GM12801 (cell line): Measurements from ENCODE around the gene SARS1.

Source experiments
- TF ChIP-seq, protein P1 (sequence below): IDR thresholded peaks from one replicate; pipeline ENCODE4 v1.5.1; 2011; ENCODE audit warnings: control low read depth; ENCODE audit not compliant: insufficient read length; ENCODE audit errors: extremely low read depth

Gene SARS1, protein sequence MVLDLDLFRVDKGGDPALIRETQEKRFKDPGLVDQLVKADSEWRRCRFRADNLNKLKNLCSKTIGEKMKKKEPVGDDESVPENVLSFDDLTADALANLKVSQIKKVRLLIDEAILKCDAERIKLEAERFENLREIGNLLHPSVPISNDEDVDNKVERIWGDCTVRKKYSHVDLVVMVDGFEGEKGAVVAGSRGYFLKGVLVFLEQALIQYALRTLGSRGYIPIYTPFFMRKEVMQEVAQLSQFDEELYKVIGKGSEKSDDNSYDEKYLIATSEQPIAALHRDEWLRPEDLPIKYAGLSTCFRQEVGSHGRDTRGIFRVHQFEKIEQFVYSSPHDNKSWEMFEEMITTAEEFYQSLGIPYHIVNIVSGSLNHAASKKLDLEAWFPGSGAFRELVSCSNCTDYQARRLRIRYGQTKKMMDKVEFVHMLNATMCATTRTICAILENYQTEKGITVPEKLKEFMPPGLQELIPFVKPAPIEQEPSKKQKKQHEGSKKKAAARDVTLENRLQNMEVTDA

DNA sequence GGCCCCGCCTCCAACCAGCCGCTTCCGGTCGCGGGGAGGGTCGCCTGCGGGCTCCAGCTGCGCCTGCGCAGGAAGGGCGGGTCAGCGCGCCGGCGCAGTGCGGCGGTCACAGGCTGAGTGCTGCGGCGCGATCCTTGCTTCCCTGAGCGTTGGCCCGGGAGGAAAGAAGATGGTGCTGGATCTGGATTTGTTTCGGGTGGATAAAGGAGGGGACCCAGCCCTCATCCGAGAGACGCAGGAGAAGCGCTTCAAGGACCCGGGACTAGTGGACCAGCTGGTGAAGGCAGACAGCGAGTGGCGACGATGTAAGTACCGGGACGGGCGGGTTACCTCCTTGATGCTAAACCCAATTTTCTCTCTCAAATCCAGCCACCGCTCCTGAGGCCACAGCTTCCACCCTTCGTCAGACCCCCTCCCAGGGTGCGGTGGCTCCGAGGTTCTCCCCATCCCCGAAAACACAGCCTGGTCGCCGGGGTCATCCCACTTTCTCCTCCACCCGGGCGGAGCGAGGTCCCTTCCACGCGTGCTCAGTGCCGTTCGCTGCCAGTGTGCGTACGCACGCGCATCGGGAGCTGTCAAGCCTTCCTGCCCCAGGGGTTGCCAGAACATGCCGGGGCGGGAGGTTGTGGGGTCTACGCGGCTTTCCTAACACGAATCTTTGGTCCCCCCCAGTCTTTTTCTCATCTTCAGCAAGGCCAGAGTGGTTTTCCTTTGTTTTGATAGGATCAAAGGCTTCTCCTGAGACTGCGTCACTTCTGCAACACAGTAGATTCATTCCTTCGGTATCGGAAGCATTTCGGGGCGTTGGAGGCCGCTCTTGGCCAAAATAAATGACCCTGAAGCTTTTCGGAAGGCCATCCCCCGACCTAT, at the start of gene SARS1:
Gene SARS1, plus strand, starts transcription at position 95 of the 870 bp plus-strand sequence. Its CDS starts 75 bp downstream, at position 170.
- TF ChIP-seq, protein P1, sequence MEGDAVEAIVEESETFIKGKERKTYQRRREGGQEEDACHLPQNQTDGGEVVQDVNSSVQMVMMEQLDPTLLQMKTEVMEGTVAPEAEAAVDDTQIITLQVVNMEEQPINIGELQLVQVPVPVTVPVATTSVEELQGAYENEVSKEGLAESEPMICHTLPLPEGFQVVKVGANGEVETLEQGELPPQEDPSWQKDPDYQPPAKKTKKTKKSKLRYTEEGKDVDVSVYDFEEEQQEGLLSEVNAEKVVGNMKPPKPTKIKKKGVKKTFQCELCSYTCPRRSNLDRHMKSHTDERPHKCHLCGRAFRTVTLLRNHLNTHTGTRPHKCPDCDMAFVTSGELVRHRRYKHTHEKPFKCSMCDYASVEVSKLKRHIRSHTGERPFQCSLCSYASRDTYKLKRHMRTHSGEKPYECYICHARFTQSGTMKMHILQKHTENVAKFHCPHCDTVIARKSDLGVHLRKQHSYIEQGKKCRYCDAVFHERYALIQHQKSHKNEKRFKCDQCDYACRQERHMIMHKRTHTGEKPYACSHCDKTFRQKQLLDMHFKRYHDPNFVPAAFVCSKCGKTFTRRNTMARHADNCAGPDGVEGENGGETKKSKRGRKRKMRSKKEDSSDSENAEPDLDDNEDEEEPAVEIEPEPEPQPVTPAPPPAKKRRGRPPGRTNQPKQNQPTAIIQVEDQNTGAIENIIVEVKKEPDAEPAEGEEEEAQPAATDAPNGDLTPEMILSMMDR = no peak

DNA sequence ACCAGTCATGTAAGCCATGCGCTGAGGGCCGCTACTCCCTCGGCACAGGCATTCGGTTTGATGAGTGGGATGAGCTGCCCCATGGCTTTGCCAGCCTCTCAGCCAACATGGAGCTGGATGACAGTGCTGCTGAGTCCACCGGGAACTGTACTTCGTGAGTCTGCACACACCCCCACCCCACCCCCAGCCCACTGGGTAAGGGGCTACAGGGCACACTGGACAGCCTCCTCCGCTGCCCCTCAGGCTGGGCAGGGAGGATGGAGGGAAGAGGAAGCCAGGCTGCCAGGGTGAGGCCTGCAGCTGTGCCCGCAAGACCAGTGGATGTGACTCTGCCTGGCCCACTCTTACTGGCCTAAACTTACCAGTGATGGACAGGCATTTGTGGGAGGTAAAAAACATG, 49.2 kb upstream of the SARS1 start:
- TF ChIP-seq, protein P1 = no peak

DNA sequence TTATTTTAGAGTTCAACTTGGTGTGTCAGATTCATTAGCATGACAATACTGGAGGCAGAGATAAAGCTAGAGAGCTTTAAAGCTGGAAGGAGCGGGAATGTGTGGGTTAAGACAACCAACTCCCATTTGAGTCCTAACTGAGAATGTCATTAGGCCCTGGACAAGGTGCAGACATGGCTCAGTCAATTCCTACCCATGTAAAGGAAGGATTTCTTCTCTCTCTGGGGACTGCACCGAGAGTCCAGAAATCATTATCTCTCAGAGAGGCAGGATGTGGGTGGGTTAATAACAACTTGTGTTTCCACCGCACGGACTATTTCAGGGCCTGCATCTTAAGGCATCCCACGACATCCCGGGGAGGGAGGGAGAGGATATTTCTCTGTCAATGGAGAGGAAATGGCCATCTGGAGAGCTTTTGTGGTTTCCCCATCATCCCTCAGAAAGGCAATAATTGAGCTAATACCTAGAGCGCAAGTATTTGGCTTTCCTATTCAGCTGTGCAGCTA, 46.7 kb upstream of the SARS1 start:
- TF ChIP-seq, protein P1 = no peak

DNA sequence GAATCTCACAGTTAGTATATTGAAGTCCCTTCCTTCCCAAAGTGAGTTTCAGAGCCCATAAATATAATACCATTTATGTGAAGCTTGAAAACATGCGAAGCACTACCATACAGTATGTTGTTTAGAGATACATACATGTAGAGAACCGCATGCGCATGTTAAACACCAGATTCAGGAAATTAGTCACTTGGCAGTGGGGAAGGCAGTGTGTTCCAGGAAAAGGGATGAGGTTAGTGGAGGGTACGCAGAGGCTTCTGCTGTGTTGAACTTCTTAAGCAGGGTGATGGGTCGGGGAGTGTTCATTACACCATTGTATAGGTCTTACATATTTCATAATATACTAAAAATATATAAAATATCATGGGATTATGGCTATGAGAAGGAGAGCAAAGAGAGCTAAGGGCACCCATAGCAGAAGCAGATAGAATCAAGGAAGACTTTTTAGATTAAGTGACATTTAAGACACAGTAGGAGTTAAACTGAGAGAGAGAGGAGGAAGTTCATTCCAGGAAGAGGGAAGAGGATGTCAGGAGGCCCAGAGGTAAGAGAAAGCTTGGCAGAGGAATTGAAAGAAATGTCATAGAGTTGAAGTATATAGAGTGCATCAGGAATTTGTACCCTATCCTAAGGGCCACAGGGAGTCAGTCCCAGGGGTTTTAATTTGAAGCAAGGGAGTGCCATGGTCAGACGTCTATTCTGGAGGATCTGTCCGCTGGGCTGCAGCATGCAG, 43.5 kb upstream of the SARS1 start:
- TF ChIP-seq, protein P1 = no peak

DNA sequence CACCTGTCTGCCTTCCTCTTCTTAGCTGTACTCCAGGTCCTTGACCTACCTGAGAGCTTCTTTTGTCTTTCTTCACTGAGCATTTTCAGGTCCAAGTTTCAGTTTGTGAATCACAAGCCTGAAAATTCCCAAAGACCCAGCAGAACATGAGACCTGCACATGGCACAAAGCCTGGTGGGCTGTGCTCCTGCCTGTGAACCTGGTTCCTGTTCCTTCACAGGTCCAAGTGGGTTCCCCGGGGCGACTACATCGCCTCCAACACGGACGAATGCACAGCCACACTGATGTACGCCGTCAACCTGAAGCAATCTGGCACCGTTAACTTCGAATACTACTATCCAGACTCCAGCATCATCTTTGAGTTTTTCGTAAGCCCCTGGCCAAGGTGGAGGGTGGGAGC, 42.1 kb upstream of the SARS1 start:
- TF ChIP-seq, protein P1 = no peak

DNA sequence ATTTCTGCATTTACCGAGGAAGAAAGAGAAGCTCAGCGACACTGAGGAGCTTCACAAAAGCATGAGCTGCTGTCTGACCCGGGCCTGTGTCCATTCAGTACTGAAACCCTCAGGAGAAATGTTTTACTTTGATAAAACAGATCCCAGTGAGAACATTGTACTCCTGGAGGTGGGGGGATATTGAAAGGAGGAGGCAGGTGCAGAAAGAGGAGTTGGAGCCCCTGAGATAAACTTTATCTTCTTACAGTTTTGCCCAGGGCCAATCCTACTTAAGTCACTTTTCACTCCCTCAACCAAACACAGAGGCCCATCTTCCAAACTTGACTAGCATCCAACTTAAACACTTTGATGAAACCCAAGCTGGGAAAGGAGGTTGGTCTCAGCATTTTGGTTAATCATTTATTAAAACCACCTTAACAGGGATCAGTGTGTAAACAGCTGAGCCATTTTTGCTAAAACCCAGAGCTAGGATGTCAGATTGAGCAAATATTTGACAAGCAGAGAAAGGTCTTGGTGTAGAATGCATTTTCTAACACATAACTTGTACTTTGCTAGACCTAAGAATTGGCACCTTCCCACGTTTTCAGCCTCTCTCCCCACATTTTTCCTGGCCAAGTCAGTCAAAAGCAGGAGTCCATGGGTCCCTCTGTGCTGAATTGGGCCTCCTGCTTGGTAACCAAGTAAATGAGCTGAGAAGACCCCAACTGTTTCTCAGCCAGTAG, 32.5 kb upstream of the SARS1 start:
- TF ChIP-seq, protein P1 = no peak
